Osteoblast (primary cell): ENCODE results near the gene OCA2. TPM values are rescaled to one million over a fixed set of nuclear protein-coding genes. Genes with fewer than 3 reads are reported as not detected.

ENCODE experiments used
- DNase-seq: peaks from one replicate; pipeline ENCODE4 v3.0.0; 2011; ENCODE audit warnings: low spot score, mixed read lengths; ENCODE audit not compliant: insufficient read length; ENCODE audit errors: missing footprints
- H2AFZ ChIP-seq: 2 replicates; pipeline ENCODE4 v1.6.0; 2011; ENCODE audit warnings: mild to moderate bottlenecking, low read length
- H3K27ac ChIP-seq: 2 replicates; pipeline ENCODE4 v1.5.1; 2011; ENCODE audit warnings: mild to moderate bottlenecking, low read depth, low read length, moderate library complexity
- H3K27me3 ChIP-seq: 2 replicates; pipeline ENCODE4 v1.6.0; 2012; ENCODE audit warnings: mild to moderate bottlenecking, control low read depth, inconsistent platforms, low read length, moderate library complexity; ENCODE audit not compliant: insufficient read depth
- H3K36me3 ChIP-seq: 2 replicates; pipeline ENCODE4 v1.5.1; 2011; ENCODE audit warnings: mild to moderate bottlenecking, low read length, control low read depth, moderate library complexity; ENCODE audit not compliant: insufficient read depth
- H3K4me1 ChIP-seq: 2 replicates; pipeline ENCODE4 v1.5.1; 2011; ENCODE audit warnings: mild to moderate bottlenecking, low read length, control low read depth, moderate library complexity; ENCODE audit not compliant: insufficient read depth
- H3K4me2 ChIP-seq: 2 replicates; pipeline ENCODE4 v1.6.0; 2011; ENCODE audit warnings: mild to moderate bottlenecking, low read length; ENCODE audit not compliant: insufficient read depth
- H3K4me3 ChIP-seq: fragments of 200-600 bp; sonication (generic); 3 replicates; pipeline ENCODE4 v1.5.1; 2012; ENCODE audit warnings: mild to moderate bottlenecking, low read length, inconsistent platforms; ENCODE audit not compliant: insufficient read depth
- H3K79me2 ChIP-seq: 2 replicates; pipeline ENCODE4 v1.6.0; 2012; ENCODE audit warnings: mild to moderate bottlenecking, low read length, control low read depth, inconsistent platforms; ENCODE audit not compliant: insufficient read depth
- H3K9me3 ChIP-seq: 2 replicates; pipeline ENCODE4 v1.5.1; 2011; ENCODE audit warnings: low read depth, low read length, control low read depth
- H4K20me1 ChIP-seq: 2 replicates; pipeline ENCODE4 v1.6.0; 2012; ENCODE audit warnings: mild to moderate bottlenecking, low read length, control low read depth; ENCODE audit not compliant: insufficient read depth
- CTCF ChIP-seq: IDR thresholded peaks from 2 replicates; pipeline ENCODE4 v1.5.1; 2011; ENCODE audit warnings: mild to moderate bottlenecking, low read depth, low read length, moderate library complexity; ENCODE audit errors: extremely low read depth
- total RNA-seq: library from RNA; depleted of rRNA; stranded (reverse); fragments of >200 nt; gene quantifications from 2 replicates; pipeline ENCODE4 v1.2.3, GENCODE V29; 2012

OCA2 gene
- total RNA-seq, 1 donor, result not detected

- no peaks in the 10 kb centered on the region for H3K9me3 ChIP-seq
- H3K4me1 ChIP-seq, result no peaks in the 10 kb centered on the region
- DNase-seq, result no peak
- no peak for TF ChIP-seq CTCF
- H3K79me2 ChIP-seq, result no peaks in the 10 kb centered on the region
- no peaks in the 10 kb centered on the region for H3K36me3 ChIP-seq
- H3K27me3 ChIP-seq, result no peaks in the 10 kb centered on the region
- H3K4me3 ChIP-seq, result no peak overlapping the region
- no peak overlapping the region for H3K4me2 ChIP-seq
- H2AFZ ChIP-seq, result no peak overlapping the region
- H3K27ac ChIP-seq, result no peak overlapping the region
- no peaks in the 10 kb centered on the region for H4K20me1 ChIP-seq
These were observed 80.6 kb downstream of the OCA2 start for GRCh38 chr15:28018291-28019044.

GRCh38 chr15:28017423-28017924 lies 81.6 kb downstream of the OCA2 start:
- Histone ChIP-seq H3K27ac (no peak overlapping the region), H4K20me1 (no peaks in the 10 kb centered on the region), H3K36me3 (no peaks in the 10 kb centered on the region), H3K79me2 (no peaks in the 10 kb centered on the region), H3K4me1 (no peaks in the 10 kb centered on the region), H3K27me3 (no peaks in the 10 kb centered on the region), H3K9me3 (no peaks in the 10 kb centered on the region), H2AFZ (no peak overlapping the region), H3K4me2 (no peak overlapping the region), H3K4me3 (no peak overlapping the region)
- no peak for DNase-seq
- no peak for TF ChIP-seq CTCF

- no peak for DNase-seq
- Histone ChIP-seq H2AFZ (no peak overlapping the region), H3K27ac (no peak overlapping the region), H3K79me2 (no peaks in the 10 kb centered on the region), H3K36me3 (no peaks in the 10 kb centered on the region), H3K4me2 (no peak overlapping the region), H3K27me3 (no peaks in the 10 kb centered on the region), H4K20me1 (no peaks in the 10 kb centered on the region), H3K4me3 (no peak overlapping the region), H3K4me1 (no peaks in the 10 kb centered on the region), H3K9me3 (no peaks in the 10 kb centered on the region)
- no peak for TF ChIP-seq CTCF
These were observed 83.3 kb downstream of the OCA2 start for GRCh38 chr15:28015855-28016254.

- no peak for TF ChIP-seq CTCF
- Histone ChIP-seq H3K9me3 (no peaks in the 10 kb centered on the region), H3K27me3 (no peaks in the 10 kb centered on the region), H2AFZ (no peak overlapping the region), H3K4me2 (no peak overlapping the region), H3K27ac (no peak overlapping the region), H3K4me3 (no peak overlapping the region), H4K20me1 (no peaks in the 10 kb centered on the region), H3K36me3 (no peaks in the 10 kb centered on the region), H3K4me1 (no peaks in the 10 kb centered on the region), H3K79me2 (no peaks in the 10 kb centered on the region)
- no peak for DNase-seq
These were observed 84.4 kb downstream of the OCA2 start for GRCh38 chr15:28014623-28015200.
